GM18873 (cell line): ENCODE measurements around the gene LRRC4C.

Experiments
- ATAC-seq: cut with Tn5 transposase; IDR thresholded peaks from one replicate; pipeline ENCODE4 v1.9.1; 2021; ENCODE audit warnings: mild to moderate bottlenecking, moderate library complexity, moderate number of reproducible peaks; ENCODE audit not compliant: unreplicated experiment, low FRiP score

The LRRC4C gene

GRCh38 chr11:40095446-40095845, 1364.0 kb downstream of the LRRC4C start:
- no peak for ATAC-seq

- no peak for ATAC-seq
Observed at GRCh38 chr11:40094954-40095353, 1364.5 kb downstream of the LRRC4C start.

- no peak for ATAC-seq
Observed at GRCh38 chr11:40080434-40080833, 1379.0 kb downstream of the LRRC4C start.
